Stomach smooth muscle (tissue), 2 donors: ENCODE results near the gene PSMB4.
"Not testable (repeated sequence)": the region's sequence is repeated elsewhere in the genome, so short reads cannot be mapped to it uniquely, and the experiment has no call there.

Experiments used
- H3K27ac ChIP-seq: one replicate; pipeline ENCODE4 v1.7.0; 2013; ENCODE audit warnings: mild to moderate bottlenecking, low read length, inconsistent platforms
- H3K27me3 ChIP-seq, 2 donors: one replicate each; pipeline ENCODE4 v1.7.0; 2013; ENCODE audit warnings: low read length in 2 of 2; ENCODE audit not compliant: insufficient read depth in 2 of 2, control insufficient read depth in 1 of 2
- H3K36me3 ChIP-seq, 2 donors: one replicate each; pipeline ENCODE4 v1.7.0; 2013; ENCODE audit warnings: low read length in 2 of 2; ENCODE audit not compliant: control insufficient read depth in 2 of 2, insufficient read depth in 2 of 2
- H3K4me1 ChIP-seq: one replicate; pipeline ENCODE4 v1.7.0; 2013; ENCODE audit warnings: low read length; ENCODE audit not compliant: control insufficient read depth, insufficient read depth
- H3K4me3 ChIP-seq, 2 donors: one replicate each; pipeline ENCODE4 v1.7.0; 2013; ENCODE audit warnings: low read length in 2 of 2
- H3K9ac ChIP-seq, 2 donors: one replicate each; pipeline ENCODE4 v1.7.0; 2013; ENCODE audit warnings: low read length in 2 of 2, mild to moderate bottlenecking in 1 of 2
- H3K9me3 ChIP-seq, 2 donors: one replicate each; pipeline ENCODE4 v1.7.0; 2013; ENCODE audit warnings: low read length in 2 of 2; ENCODE audit not compliant: control insufficient read depth in 2 of 2
- donor health status: healthy.
- donor health status: Pancreatic carcinoma.

Gene PSMB4

DNA sequence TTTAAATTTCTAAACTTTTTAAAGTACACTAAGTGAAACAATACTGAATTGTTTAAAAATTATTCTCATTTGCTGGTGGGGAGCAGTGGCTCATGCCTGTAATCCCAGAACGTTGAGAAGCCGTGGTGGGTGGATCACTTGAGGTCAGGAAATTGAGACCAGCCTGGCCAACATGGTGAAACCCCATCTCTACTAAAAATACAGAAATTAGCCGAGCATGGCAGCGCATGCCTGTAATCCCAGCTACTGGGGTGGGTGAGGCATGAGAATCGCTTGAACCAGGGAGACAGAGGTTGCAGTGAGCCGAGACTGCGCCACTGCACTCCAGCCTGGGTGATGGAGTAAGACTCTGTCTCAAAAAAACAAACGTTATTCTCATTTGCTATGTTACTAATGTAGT, 38.0 kb downstream of the PSMB4 start:
- not testable (repeated sequence) for H3K4me3 ChIP-seq, H3K27ac ChIP-seq, H3K27me3 ChIP-seq, H3K9ac ChIP-seq, H3K9me3 ChIP-seq, H3K4me1 ChIP-seq
- peaks cover 13 to 18% of the 10 kb centered on the region in 2 donors for H3K36me3 ChIP-seq

DNA sequence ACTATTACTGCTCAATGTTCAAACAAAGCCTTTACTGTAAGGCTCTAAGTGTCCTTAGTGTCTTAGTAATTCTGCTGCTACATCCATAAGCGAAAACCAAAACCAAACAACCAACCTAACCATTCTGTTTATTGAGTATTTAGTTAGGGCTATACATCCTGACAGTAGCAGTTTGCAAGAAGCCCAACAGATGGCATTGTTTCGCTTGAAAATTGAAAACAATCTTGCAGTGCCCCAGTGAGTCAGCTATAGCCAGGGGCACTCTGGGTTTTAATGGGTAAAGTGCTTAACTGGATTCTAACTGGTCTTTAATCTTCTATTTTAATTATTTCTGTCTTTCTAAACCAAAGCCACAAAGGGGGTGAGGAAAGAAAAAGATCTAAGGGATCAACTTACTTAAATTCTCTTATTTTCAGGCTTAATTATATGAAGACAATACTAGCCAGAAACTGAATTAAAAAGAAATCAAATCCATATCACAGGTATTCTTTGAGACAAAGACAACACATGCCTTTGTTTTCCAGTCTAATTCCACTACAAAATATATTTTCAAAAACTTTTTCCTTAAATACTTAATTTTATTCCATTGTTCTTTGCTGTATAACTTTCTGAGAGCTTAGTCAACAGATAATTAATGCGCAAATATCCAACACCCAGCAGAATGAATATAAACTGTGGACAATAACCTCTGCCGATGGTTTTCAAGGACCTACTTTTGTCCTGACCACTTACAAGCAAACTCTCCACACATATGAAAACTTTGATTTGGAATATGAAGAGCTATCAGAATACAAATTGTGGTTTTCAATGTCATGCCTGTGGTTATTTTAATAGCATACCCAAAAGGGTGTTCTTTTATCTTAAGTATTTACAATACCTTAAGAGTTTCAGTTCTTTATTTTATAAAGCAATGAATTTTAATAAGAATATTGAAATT, 44.7 kb downstream of the PSMB4 start:
- Histone ChIP-seq H3K27me3 (no peaks in the 10 kb centered on the region), H3K27ac (no peak overlapping the region), H3K4me1 (peaks cover 7% of the 10 kb centered on the region), H3K4me3 (no peak overlapping the region), H3K36me3 (peaks cover 9 to 13% of the 10 kb centered on the region in 2 donors), H3K9ac (no peak overlapping the region), H3K9me3 (no peaks in the 10 kb centered on the region)

DNA sequence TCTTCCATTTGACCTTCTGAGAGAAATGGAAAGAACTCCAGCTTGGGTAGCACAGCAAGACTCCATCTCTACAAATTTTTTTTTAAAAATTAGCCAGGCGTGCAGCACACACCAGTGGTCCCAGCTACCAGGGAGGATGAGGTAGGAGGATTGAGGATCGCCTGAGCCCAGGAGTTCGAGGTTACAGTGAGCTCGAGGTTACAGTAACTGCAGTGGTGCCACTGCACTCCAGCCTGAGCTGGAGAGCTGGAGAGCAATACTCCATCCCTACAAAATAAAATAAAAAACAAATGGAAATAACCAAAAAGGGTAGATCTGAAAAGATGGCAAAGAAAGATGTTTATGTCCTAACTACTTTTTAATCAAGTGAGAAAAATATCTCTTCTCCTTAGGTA, 45.4 kb downstream of the PSMB4 start:
- no peaks in the 10 kb centered on the region for H3K27me3 ChIP-seq
- no peak overlapping the region for H3K4me3 ChIP-seq
- H3K9ac ChIP-seq, result no peak overlapping the region
- H3K9me3 ChIP-seq, result no peaks in the 10 kb centered on the region
- H3K4me1 ChIP-seq, result peaks cover 7% of the 10 kb centered on the region
- H3K27ac ChIP-seq, result no peak overlapping the region
- H3K36me3 ChIP-seq, result peaks cover 7 to 13% of the 10 kb centered on the region in 2 donors

DNA sequence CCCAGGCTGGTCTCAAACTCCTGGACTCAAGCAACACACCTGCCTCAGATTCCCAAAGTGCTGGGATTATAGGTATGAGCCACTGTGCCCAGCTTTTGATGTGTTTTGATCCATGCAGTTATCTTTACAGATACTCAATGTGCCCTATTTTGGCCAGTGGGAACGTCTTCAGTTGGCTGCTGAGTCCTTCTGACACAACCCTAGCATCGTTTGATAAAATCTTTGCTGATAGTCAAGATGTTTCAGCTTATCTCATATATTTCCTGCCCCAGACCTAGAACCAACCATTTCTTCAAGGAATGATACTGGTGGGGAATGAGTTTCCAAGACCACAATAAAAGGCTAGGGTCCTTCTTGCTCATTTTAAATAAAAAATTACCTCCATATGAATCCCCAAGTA, 48.3 kb downstream of the PSMB4 start:
- Histone ChIP-seq H3K27ac (no peak overlapping the region), H3K4me3 (no peak overlapping the region), H3K27me3 (no peaks in the 10 kb centered on the region), H3K36me3 (no peaks in the 10 kb centered on the region), H3K9me3 (no peaks in the 10 kb centered on the region), H3K9ac (no peak overlapping the region), H3K4me1 (peaks cover 3% of the 10 kb centered on the region)
